Osteoblast (primary cell): ENCODE data around the gene CDKN1A. TPM values are rescaled to one million over a fixed set of nuclear protein-coding genes. Genes with fewer than 3 reads are reported as not detected.

Source experiments
- DNase-seq: peaks from one replicate; pipeline ENCODE4 v3.0.0; 2011; ENCODE audit warnings: low spot score, mixed read lengths; ENCODE audit not compliant: insufficient read length; ENCODE audit errors: missing footprints
- H2AFZ ChIP-seq: 2 replicates; pipeline ENCODE4 v1.6.0; 2011; ENCODE audit warnings: mild to moderate bottlenecking, low read length
- H3K27ac ChIP-seq: 2 replicates; pipeline ENCODE4 v1.5.1; 2011; ENCODE audit warnings: mild to moderate bottlenecking, low read depth, low read length, moderate library complexity
- H3K27me3 ChIP-seq: 2 replicates; pipeline ENCODE4 v1.6.0; 2012; ENCODE audit warnings: mild to moderate bottlenecking, control low read depth, inconsistent platforms, low read length, moderate library complexity; ENCODE audit not compliant: insufficient read depth
- H3K36me3 ChIP-seq: 2 replicates; pipeline ENCODE4 v1.5.1; 2011; ENCODE audit warnings: mild to moderate bottlenecking, low read length, control low read depth, moderate library complexity; ENCODE audit not compliant: insufficient read depth
- H3K4me1 ChIP-seq: 2 replicates; pipeline ENCODE4 v1.5.1; 2011; ENCODE audit warnings: mild to moderate bottlenecking, low read length, control low read depth, moderate library complexity; ENCODE audit not compliant: insufficient read depth
- H3K4me2 ChIP-seq: 2 replicates; pipeline ENCODE4 v1.6.0; 2011; ENCODE audit warnings: mild to moderate bottlenecking, low read length; ENCODE audit not compliant: insufficient read depth
- H3K4me3 ChIP-seq: fragments of 200-600 bp; sonication (generic); 3 replicates; pipeline ENCODE4 v1.5.1; 2012; ENCODE audit warnings: mild to moderate bottlenecking, low read length, inconsistent platforms; ENCODE audit not compliant: insufficient read depth
- H3K79me2 ChIP-seq: 2 replicates; pipeline ENCODE4 v1.6.0; 2012; ENCODE audit warnings: mild to moderate bottlenecking, low read length, control low read depth, inconsistent platforms; ENCODE audit not compliant: insufficient read depth
- H3K9me3 ChIP-seq: 2 replicates; pipeline ENCODE4 v1.5.1; 2011; ENCODE audit warnings: low read depth, low read length, control low read depth
- H4K20me1 ChIP-seq: 2 replicates; pipeline ENCODE4 v1.6.0; 2012; ENCODE audit warnings: mild to moderate bottlenecking, low read length, control low read depth; ENCODE audit not compliant: insufficient read depth
- CTCF ChIP-seq: IDR thresholded peaks from 2 replicates; pipeline ENCODE4 v1.5.1; 2011; ENCODE audit warnings: mild to moderate bottlenecking, low read depth, low read length, moderate library complexity; ENCODE audit errors: extremely low read depth
- total RNA-seq: library from RNA; depleted of rRNA; stranded (reverse); fragments of >200 nt; gene quantifications from 2 replicates; pipeline ENCODE4 v1.2.3, GENCODE V29; 2012

CDKN1A gene
- total RNA-seq, 1 donor = 461 TPM

GRCh38 chr6:36706339-36706738 is 27.8 kb downstream of the CDKN1A start:
- no peak for TF ChIP-seq CTCF
- Histone ChIP-seq H3K27me3 (no peaks in the 10 kb centered on the region), H4K20me1 (no peaks in the 10 kb centered on the region), H3K4me1 (peaks cover 2% of the 10 kb centered on the region), H3K4me2 (no peak overlapping the region), H3K4me3 (no peak overlapping the region), H3K27ac (no peak overlapping the region), H3K36me3 (no peaks in the 10 kb centered on the region), H2AFZ (no peak overlapping the region), H3K79me2 (no peaks in the 10 kb centered on the region), H3K9me3 (no peaks in the 10 kb centered on the region)
- no peak for DNase-seq

GRCh38 chr6:36712816-36713215 is 34.3 kb downstream of the CDKN1A start:
- no peak for TF ChIP-seq CTCF

GRCh38 chr6:36713846-36714245 is 35.3 kb downstream of the CDKN1A start:
- Histone ChIP-seq H3K4me3 (no peak overlapping the region), H3K79me2 (no peaks in the 10 kb centered on the region), H3K27me3 (no peaks in the 10 kb centered on the region), H3K4me2 (no peak overlapping the region), H4K20me1 (no peaks in the 10 kb centered on the region), H3K27ac (no peak overlapping the region), H3K9me3 (no peaks in the 10 kb centered on the region), H3K36me3 (no peaks in the 10 kb centered on the region), H2AFZ (no peak overlapping the region), H3K4me1 (no peaks in the 10 kb centered on the region)
- DNase-seq = no peak
- no peak for TF ChIP-seq CTCF

More at GRCh38 chr6:36712816-36713215, 34.3 kb downstream of the CDKN1A start:
- no peak for DNase-seq
- Histone ChIP-seq H3K4me3 (no peak overlapping the region), H3K4me1 (no peaks in the 10 kb centered on the region), H3K36me3 (no peaks in the 10 kb centered on the region), H2AFZ (no peak overlapping the region), H3K79me2 (no peaks in the 10 kb centered on the region), H3K9me3 (no peaks in the 10 kb centered on the region), H3K4me2 (no peak overlapping the region), H4K20me1 (no peaks in the 10 kb centered on the region), H3K27ac (no peak overlapping the region), H3K27me3 (no peaks in the 10 kb centered on the region)

GRCh38 chr6:36714511-36714910 is 36.0 kb downstream of the CDKN1A start:
- TF ChIP-seq CTCF = no peak
- no peak overlapping the region for H2AFZ ChIP-seq

More at GRCh38 chr6:36714511-36714910, 36.0 kb downstream of the CDKN1A start:
- H3K36me3 ChIP-seq = no peaks in the 10 kb centered on the region
- no peaks in the 10 kb centered on the region for H3K9me3 ChIP-seq
- H4K20me1 ChIP-seq = no peaks in the 10 kb centered on the region
- no peak for DNase-seq
- no peak overlapping the region for H3K4me2 ChIP-seq
- no peaks in the 10 kb centered on the region for H3K4me1 ChIP-seq
- no peak overlapping the region for H3K27ac ChIP-seq
- no peaks in the 10 kb centered on the region for H3K27me3 ChIP-seq
- no peak overlapping the region for H3K4me3 ChIP-seq
- no peaks in the 10 kb centered on the region for H3K79me2 ChIP-seq
